KBM-7 (cell line): Measurements from ENCODE around the gene HGF.
A peak's percentile ranks its signal among the peaks of the same experiment; 100 is the strongest.

ENCODE experiments used
- DNase-seq: peaks from one replicate; pipeline ENCODE4 v3.0.0-alpha.2; 2015
- in situ Hi-C: fragments of 300-500 bp; cut with MboI; formaldehyde crosslinking; loops from 2 replicates; pipeline ENCODE4 v1.14.3; 2020; ENCODE audit warnings: low sequenced_read_pairs, low pct_unique_long_range_greater_than_20kb, mixed read lengths

The HGF gene

GRCh38 chr7:81777697-81778096, 7.8 kb upstream of the HGF start:
- DNase-seq, result no peak
- in situ Hi-C loops, result no loop called here

DNA sequence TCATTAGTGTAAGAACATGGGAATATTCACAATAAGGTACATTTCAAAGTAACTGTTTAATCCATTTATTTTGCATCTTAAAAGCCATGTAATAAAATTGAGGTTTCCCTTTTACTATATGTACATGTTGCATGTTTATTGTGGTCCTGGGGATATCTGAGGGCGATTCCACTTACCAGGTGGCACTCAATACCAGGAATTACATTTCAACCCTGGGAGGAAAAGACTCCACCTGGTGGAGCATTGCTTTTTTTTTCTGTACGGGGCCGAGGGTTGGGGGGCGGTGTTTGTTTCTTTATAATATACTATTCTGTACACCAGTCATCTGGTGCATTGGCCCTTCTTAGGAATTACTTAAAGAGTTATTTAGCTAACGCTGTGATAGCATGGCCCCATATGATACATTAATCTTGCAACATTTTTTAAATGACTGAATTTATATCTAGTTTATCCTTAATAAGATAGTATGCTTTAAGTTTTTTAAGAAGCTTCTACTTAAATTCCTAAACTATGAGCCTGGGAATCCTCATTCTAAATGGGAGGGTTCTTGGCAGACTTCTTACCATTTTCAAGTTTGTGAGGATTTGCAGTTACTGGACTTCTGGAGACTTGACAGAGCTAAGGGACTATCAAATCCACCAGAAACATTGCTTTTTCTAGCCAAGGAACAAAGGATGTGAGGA, 7.2 kb upstream of the HGF start:
- peak; percentile 36 for DNase-seq
- in situ Hi-C loops, result no loop called here

DNA sequence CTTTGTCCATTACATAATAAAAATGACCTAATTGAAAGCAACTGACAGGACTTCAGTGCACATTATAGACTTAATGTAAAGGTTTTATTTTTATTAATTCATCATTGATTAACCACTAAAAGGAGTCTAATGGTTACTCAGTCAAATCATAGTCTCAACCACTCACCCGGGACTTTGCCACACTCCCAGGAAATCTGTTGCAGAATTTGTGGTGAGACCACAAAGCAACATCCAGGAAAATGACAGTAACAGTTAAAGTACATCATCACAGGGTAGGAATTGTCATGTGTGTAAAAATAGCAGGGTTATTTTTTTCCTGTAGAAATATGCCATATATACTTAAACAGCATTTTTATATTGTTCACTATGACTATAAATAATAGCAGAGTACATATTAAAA, 6.3 kb upstream of the HGF start:
- in situ Hi-C loops, result no loop called here
- DNase-seq, result peak; percentile 53

- no peak for DNase-seq
- in situ Hi-C loops, result no loop called here
Observed at GRCh38 chr7:81775560-81775959, 5.7 kb upstream of the HGF start.

GRCh38 chr7:81774551-81774950, 4.7 kb upstream of the HGF start:
- in situ Hi-C loops, result no loop called here

GRCh38 chr7:81770728-81771223, 929 bp upstream of the HGF start:
- no peak for DNase-seq
- in situ Hi-C loops, result no loop called here

More at GRCh38 chr7:81774551-81774950, 4.7 kb upstream of the HGF start:
- no peak for DNase-seq

DNA sequence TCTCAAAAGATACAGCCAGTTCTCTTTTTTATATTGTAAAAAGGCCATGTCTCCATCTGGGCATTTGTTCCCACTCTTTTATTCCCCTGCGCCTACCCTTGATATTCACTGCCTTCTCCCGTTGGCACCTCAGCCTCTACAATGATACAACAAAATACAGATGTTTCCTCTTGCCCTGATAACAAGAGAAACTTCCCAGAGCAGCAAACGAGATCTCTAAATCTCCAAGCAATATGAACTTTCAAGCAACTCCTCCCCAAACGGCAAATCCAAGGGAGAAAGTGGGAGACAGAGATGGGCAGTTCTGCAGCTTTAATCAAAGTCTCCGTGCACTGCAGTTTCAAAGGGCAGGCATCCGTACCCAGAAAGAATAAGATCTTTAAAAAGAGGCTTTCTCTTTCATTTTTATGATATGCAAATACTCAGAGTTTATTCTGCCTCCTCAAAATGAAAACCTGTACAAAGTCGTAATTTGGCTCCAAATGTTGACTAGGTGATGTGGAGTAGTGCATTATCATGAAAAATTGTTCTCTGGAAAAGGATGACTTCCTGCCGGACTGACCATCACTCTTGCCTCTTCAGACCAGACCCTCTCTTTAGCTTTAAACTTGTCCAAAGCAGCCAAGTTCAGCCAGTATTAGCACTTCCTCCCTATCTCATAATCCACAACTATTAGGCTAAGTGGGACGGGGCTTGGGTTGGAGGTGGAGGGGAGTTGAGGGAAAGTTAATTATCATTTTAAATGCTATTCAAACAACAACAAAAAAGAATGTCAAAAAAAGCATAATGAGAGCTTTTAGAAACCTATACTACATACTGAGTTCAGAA, 682 bp downstream of the HGF start:
- peak; percentile 52 for DNase-seq
- in situ Hi-C loops, result no loop called here

GRCh38 chr7:81767926-81768325, 1.9 kb downstream of the HGF start:
- in situ Hi-C loops, result no loop called here
- DNase-seq, result no peak

DNA sequence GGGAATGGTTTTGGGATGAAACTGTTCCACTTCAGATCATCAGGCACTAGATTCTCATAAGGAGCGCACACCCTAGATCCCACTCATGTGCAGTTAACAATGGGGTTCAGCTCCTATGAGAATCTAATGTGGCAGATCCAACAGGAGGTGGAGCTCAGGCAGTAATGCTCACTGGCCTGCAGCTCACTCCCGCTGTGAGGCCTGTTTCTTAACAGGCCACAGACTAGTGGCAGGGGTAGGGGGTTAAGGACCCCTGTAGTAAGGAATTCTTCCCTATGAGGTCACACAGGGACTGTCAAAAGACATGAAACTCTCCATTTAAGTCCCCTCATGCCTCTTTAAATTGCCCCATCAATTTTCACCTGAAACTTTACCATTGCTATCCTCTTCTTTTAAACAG, 8.0 kb downstream of the HGF start:
- DNase-seq, result no peak
- in situ Hi-C loops, result no loop called here

GRCh38 chr7:81761031-81761430, 8.8 kb downstream of the HGF start:
- in situ Hi-C loops, result no loop called here
- no peak for DNase-seq

GRCh38 chr7:81754918-81755696, 14.7 kb downstream of the HGF start:
- DNase-seq, result no peak
- in situ Hi-C loops, result no loop called here

- DNase-seq, result no peak
Observed at GRCh38 chr7:81753392-81753791, 16.5 kb downstream of the HGF start.

GRCh38 chr7:81752318-81752714, 17.5 kb downstream of the HGF start:
- in situ Hi-C loops, result no loop called here

More at GRCh38 chr7:81753392-81753791, 16.5 kb downstream of the HGF start:
- in situ Hi-C loops, result no loop called here

DNA sequence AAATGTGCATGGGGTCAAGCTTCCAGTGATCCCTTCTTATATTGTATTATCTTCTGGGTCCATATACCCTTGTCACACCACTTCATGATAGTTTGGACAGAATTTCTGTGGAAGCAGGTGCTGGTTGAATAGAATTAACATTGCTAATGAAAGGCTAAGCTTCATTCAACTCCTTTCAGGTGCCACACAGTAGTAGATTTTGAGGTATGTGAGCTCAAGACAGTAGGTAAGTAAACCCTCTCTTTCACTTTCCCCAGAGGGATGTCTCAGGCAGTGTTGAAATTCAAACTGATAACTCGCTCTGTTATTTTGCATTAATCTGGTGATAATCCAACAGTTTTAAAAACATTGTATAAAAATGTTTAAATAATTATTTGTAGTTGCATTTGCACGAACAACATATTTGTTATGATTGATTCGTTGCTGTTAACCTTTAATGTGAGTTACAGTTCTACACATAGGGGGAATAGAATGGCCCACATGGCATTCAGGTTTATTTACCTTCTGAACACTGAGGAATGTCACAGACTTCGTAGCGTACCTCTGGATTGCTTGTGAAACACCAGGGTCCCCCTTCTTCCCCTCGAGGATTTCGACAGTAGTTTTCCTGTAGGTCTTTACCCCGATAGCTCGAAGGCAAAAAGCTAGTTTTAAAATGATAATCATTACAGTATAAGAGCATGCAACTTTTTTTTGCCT, 18.1 kb downstream of the HGF start:
- in situ Hi-C loops, result no loop called here
- DNase-seq, result no peak

More at GRCh38 chr7:81752318-81752714, 17.5 kb downstream of the HGF start:
- DNase-seq, result no peak

DNA sequence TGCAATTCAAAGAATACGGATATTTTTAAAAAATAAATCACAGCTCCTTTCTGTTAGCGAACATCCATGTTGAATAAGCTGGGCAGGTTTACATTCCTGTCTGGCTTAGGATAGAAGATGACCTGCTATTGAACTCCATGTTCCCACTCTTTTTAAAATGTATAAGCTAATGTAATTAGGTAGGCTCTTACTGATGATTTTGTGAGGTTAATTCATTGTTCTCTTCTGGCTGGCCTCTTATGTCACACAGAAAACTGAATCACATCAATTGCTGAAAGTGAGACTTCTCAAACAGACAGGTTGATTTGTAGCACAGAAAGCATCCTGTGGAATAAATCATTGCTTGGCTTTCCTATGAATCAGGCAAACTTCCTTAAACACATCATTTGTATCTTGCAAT, 24.2 kb downstream of the HGF start:
- no peak for DNase-seq
- in situ Hi-C loops, result no loop called here

DNA sequence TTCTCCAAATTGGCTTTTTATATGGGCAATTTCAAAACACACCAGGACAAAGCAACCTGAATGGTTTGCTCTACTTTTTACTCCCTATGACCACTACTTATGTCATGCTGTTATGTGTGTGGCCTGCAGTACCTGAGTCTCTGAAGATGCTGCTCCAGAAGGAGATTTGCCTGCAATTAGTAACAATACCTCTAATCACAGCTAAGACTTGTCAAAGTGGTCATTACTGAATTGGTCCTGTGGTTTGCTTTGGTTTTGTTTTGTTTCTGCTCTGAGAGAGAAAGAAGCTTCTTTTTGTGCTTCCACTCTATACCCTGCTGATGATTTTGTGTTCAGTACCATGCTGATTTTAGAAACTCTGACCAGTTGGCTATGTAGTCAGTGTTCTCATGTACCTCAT, 25.5 kb downstream of the HGF start:
- DNase-seq, result no peak
- in situ Hi-C loops, result no loop called here

GRCh38 chr7:81743665-81744064, 26.2 kb downstream of the HGF start:
- in situ Hi-C loops, result no loop called here
- DNase-seq, result no peak

- no peak for DNase-seq
- in situ Hi-C loops, result no loop called here
Observed at GRCh38 chr7:81743201-81743600, 26.6 kb downstream of the HGF start.

DNA sequence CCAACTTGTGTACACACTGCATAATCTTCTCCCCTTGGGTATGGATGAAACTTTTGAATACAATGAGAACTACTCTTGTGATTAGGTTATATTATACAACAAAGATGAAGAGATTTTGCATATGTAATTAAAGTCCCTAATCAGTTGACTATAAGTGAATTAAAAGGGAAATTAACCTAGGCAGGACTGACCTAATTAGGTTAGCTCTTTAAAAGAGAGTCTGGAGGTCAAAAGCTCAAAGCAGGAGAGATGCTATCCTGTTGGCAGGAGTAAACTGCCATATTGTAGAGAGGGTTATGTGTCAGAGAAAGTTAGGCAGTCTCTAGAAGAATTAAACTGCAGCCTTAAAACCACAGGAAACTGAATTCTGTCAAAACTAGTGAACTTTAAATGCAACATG, 29.4 kb downstream of the HGF start:
- in situ Hi-C loops, result no loop called here
- no peak for DNase-seq
